Activated CD4-positive, alpha-beta T cell treated with anti-CD3 and anti-CD28 coated beads, Interleukin-2, amount 10 ng/mL, durations not matched to agents 7 days and 5 days (primary cell): ENCODE measurements around the gene SHCBP1. TPM values are rescaled to one million over a fixed set of nuclear protein-coding genes. Genes with fewer than 3 reads are reported as not detected.
"Not testable (repeated sequence)": the region's sequence is repeated elsewhere in the genome, so short reads cannot be mapped to it uniquely, and the experiment has no call there.

Experiments used
- CTCF ChIA-PET: fragments of 350-600 bp; sonication (Branson Sonifier 250); formaldehyde crosslinking; loops from one replicate; lab custom pipeline; 2021; ENCODE audit warnings: antibody characterized with exemption; lab: Charles Lee
- POLR2A ChIA-PET: fragments of 350-600 bp; sonication (Branson Sonifier 250); formaldehyde crosslinking; loops from one replicate; lab custom pipeline; 2021; ENCODE audit warnings: antibody characterized with exemption; lab: Charles Lee
- DNase-seq: peaks from one replicate; pipeline ENCODE4 v3.0.0-alpha.2; 2020
- H3K27ac Mint-ChIP-seq: one replicate; pipeline ENCODE4 v1.8.0; 2021; ENCODE audit warnings: mild to moderate bottlenecking, moderate library complexity, mixed read lengths
- H3K27me3 Mint-ChIP-seq: one replicate; pipeline ENCODE4 v1.8.0; 2021; ENCODE audit warnings: mixed read lengths
- H3K36me3 Mint-ChIP-seq: one replicate; pipeline ENCODE4 v1.8.0; 2021; ENCODE audit warnings: low read depth, mixed read lengths
- H3K4me1 Mint-ChIP-seq: one replicate; pipeline ENCODE4 v1.8.0; 2021; ENCODE audit warnings: mixed read lengths
- H3K4me3 Mint-ChIP-seq: one replicate; pipeline ENCODE4 v1.8.0; 2021; ENCODE audit warnings: mild to moderate bottlenecking, moderate library complexity, mixed read lengths
- H3K9me3 Mint-ChIP-seq: one replicate; pipeline ENCODE4 v1.8.0; 2021; ENCODE audit warnings: mixed read lengths
- total RNA-seq, 2 experiments: library from RNA; stranded (reverse); gene quantifications; one replicate each; pipeline ENCODE4 v1.2.3, GENCODE V29; 2021

The SHCBP1 gene
- total RNA-seq, 2 experiments from 2014 or later: 42.0 to 51.6 TPM

GRCh38 chr16:46627746-46628145 lies 6.6 kb upstream of the SHCBP1 start:
- Mint-ChIP-seq H3K27me3 (no peaks in the 10 kb centered on the region), H3K4me1 (no peaks in the 10 kb centered on the region), H3K36me3 (no peaks in the 10 kb centered on the region), H3K27ac (no peak overlapping the region), H3K9me3 (no peaks in the 10 kb centered on the region), H3K4me3 (no peak overlapping the region)
- no peak for DNase-seq
- ChIA-PET CTCF (no interaction called here), POLR2A (no interaction called here)

- H3K27me3 Mint-ChIP-seq, POLR2A ChIA-PET, H3K4me3 Mint-ChIP-seq, DNase-seq, CTCF ChIA-PET, H3K27ac Mint-ChIP-seq, H3K9me3 Mint-ChIP-seq, H3K4me1 Mint-ChIP-seq, H3K36me3 Mint-ChIP-seq: not testable (repeated sequence)
These were observed 5.5 kb upstream of the SHCBP1 start for GRCh38 chr16:46626681-46627080.

GRCh38 chr16:46624862-46625261 lies 3.7 kb upstream of the SHCBP1 start:
- H3K9me3 Mint-ChIP-seq, DNase-seq, H3K4me3 Mint-ChIP-seq, CTCF ChIA-PET, H3K36me3 Mint-ChIP-seq, H3K27ac Mint-ChIP-seq, H3K27me3 Mint-ChIP-seq, POLR2A ChIA-PET: not testable (repeated sequence)
- peaks cover 23% of the 10 kb centered on the region for H3K4me1 Mint-ChIP-seq

GRCh38 chr16:46623707-46624106 lies 2.5 kb upstream of the SHCBP1 start:
- H3K9me3 Mint-ChIP-seq: not testable (repeated sequence)

GRCh38 chr16:46623246-46623645 lies 2.1 kb upstream of the SHCBP1 start:
- Mint-ChIP-seq H3K36me3 (peaks cover 15% of the 10 kb centered on the region), H3K4me1 (peaks cover 34% of the 10 kb centered on the region)
- H3K4me3 Mint-ChIP-seq, CTCF ChIA-PET, H3K27me3 Mint-ChIP-seq, POLR2A ChIA-PET, DNase-seq, H3K9me3 Mint-ChIP-seq, H3K27ac Mint-ChIP-seq: not testable (repeated sequence)

More at GRCh38 chr16:46623707-46624106, 2.5 kb upstream of the SHCBP1 start:
- H3K27me3 Mint-ChIP-seq, DNase-seq, CTCF ChIA-PET, H3K4me3 Mint-ChIP-seq, H3K27ac Mint-ChIP-seq, POLR2A ChIA-PET: not testable (repeated sequence)
- Mint-ChIP-seq H3K4me1 (peaks cover 29% of the 10 kb centered on the region), H3K36me3 (peaks cover 12% of the 10 kb centered on the region)

- Mint-ChIP-seq H3K27me3 (no peaks in the 10 kb centered on the region), H3K9me3 (no peaks in the 10 kb centered on the region), H3K27ac (peak overlapping the region; percentile 96), H3K36me3 (peaks cover 17% of the 10 kb centered on the region), H3K4me3 (peak overlapping the region; percentile 96), H3K4me1 (peaks cover 35% of the 10 kb centered on the region)
- POLR2A ChIA-PET: no interaction called here
- CTCF ChIA-PET: interaction anchor here (1.0 to 1.1 kb wide), 2 partner anchors 10 to 38 kb away, joined by 3 read pairs; no protein-coding TSS in a partner anchor
- DNase-seq: no peak
These were observed 926 bp upstream of the SHCBP1 start for GRCh38 chr16:46621934-46622676.

- Mint-ChIP-seq H3K9me3 (no peaks in the 10 kb centered on the region), H3K36me3 (peaks cover 31% of the 10 kb centered on the region), H3K4me1 (peaks cover 38% of the 10 kb centered on the region), H3K4me3 (peak overlapping the region; percentile 96), H3K27ac (peak overlapping the region; percentile 96), H3K27me3 (no peaks in the 10 kb centered on the region)
- DNase-seq: peak; percentile 7
- ChIA-PET POLR2A (interaction anchor here (0.5 kb wide), 1 partner anchor 50 kb away, joined by 3 read pairs; no protein-coding TSS in a partner anchor), CTCF (no interaction called here)
These were observed 743 bp downstream of the SHCBP1 start for GRCh38 chr16:46620266-46621005.

GRCh38 chr16:46618516-46618915 lies 2.7 kb downstream of the SHCBP1 start:
- peaks cover 44% of the 10 kb centered on the region for H3K4me1 Mint-ChIP-seq
- no peak overlapping the region for H3K27ac Mint-ChIP-seq
- POLR2A ChIA-PET: no interaction called here
- H3K27me3 Mint-ChIP-seq: no peaks in the 10 kb centered on the region
- peaks cover 40% of the 10 kb centered on the region for H3K36me3 Mint-ChIP-seq
- H3K4me3 Mint-ChIP-seq: no peak overlapping the region
- CTCF ChIA-PET: interaction anchor here (1.7 kb wide), 1 partner anchor 14 kb away, joined by 3 read pairs; no protein-coding TSS in a partner anchor
- H3K9me3 Mint-ChIP-seq: no peaks in the 10 kb centered on the region
- DNase-seq: no peak

- CTCF ChIA-PET: no interaction called here
These were observed 7.2 kb downstream of the SHCBP1 start for GRCh38 chr16:46614006-46614405.

GRCh38 chr16:46613352-46613751 lies 7.8 kb downstream of the SHCBP1 start:
- ChIA-PET CTCF (no interaction called here), POLR2A (no interaction called here)
- Mint-ChIP-seq H3K27me3 (no peaks in the 10 kb centered on the region), H3K4me1 (peaks cover 11% of the 10 kb centered on the region), H3K9me3 (no peaks in the 10 kb centered on the region), H3K36me3 (peaks cover 30% of the 10 kb centered on the region), H3K4me3 (no peak overlapping the region), H3K27ac (no peak overlapping the region)
- DNase-seq: no peak

More at GRCh38 chr16:46614006-46614405, 7.2 kb downstream of the SHCBP1 start:
- no peak for DNase-seq
- H3K9me3 Mint-ChIP-seq: no peaks in the 10 kb centered on the region
- POLR2A ChIA-PET: no interaction called here
- no peak overlapping the region for H3K4me3 Mint-ChIP-seq
- no peaks in the 10 kb centered on the region for H3K27me3 Mint-ChIP-seq
- no peak overlapping the region for H3K27ac Mint-ChIP-seq
- peaks cover 18% of the 10 kb centered on the region for H3K4me1 Mint-ChIP-seq
- peaks cover 35% of the 10 kb centered on the region for H3K36me3 Mint-ChIP-seq

- CTCF ChIA-PET: no interaction called here
These were observed 9.1 kb downstream of the SHCBP1 start for GRCh38 chr16:46612121-46612520.

GRCh38 chr16:46607529-46607928 lies 13.7 kb downstream of the SHCBP1 start:
- Mint-ChIP-seq H3K9me3 (no peaks in the 10 kb centered on the region), H3K4me3 (no peak overlapping the region), H3K36me3 (peaks cover 39% of the 10 kb centered on the region), H3K4me1 (no peaks in the 10 kb centered on the region), H3K27ac (no peak overlapping the region), H3K27me3 (no peaks in the 10 kb centered on the region)
- DNase-seq: no peak
- ChIA-PET CTCF (no interaction called here), POLR2A (no interaction called here)

More at GRCh38 chr16:46612121-46612520, 9.1 kb downstream of the SHCBP1 start:
- Mint-ChIP-seq H3K4me1 (peaks cover 9% of the 10 kb centered on the region), H3K4me3 (no peak overlapping the region), H3K27me3 (no peaks in the 10 kb centered on the region), H3K36me3 (peaks cover 33% of the 10 kb centered on the region), H3K9me3 (no peaks in the 10 kb centered on the region), H3K27ac (no peak overlapping the region)
- no peak for DNase-seq
- POLR2A ChIA-PET: no interaction called here

GRCh38 chr16:46606231-46606630 lies 14.9 kb downstream of the SHCBP1 start:
- H3K9me3 Mint-ChIP-seq: no peaks in the 10 kb centered on the region
- H3K36me3 Mint-ChIP-seq: peaks cover 49% of the 10 kb centered on the region
- no peak for DNase-seq
- ChIA-PET CTCF (interaction anchor here (0.6 to 0.8 kb wide), 5 partner anchors 10 to 508 kb away, joined by 4 to 6 read pairs (median 4); no protein-coding TSS in a partner anchor), POLR2A (no interaction called here)
- no peak overlapping the region for H3K27ac Mint-ChIP-seq
- no peaks in the 10 kb centered on the region for H3K27me3 Mint-ChIP-seq
- H3K4me1 Mint-ChIP-seq: no peaks in the 10 kb centered on the region
- H3K4me3 Mint-ChIP-seq: no peak overlapping the region
